Subcutaneous adipose tissue (tissue), 4 donors: Measurements from ENCODE around the gene CETP. TPM values are rescaled to one million over a fixed set of nuclear protein-coding genes. Genes with fewer than 3 reads are reported as not detected.

Experiments
- total RNA-seq, 4 donors: library from RNA; depleted of rRNA; stranded (reverse); fragments of >200 nt; gene quantifications; one replicate each; pipeline ENCODE4 v1.1.0, GENCODE V29; 2016
- TF ChIP-seq, protein P1 (sequence below): fragments of 450-650 bp; IDR thresholded peaks from one replicate; pipeline ENCODE4 v1.5.1; 2016; ENCODE audit warnings: low read depth, mild to moderate bottlenecking, control low read depth, antibody characterized with exemption, moderate library complexity

CETP gene
- total RNA-seq, 4 donors from 2014 or later, result 2.4 to 14.9 TPM; not detected in 2

DNA sequence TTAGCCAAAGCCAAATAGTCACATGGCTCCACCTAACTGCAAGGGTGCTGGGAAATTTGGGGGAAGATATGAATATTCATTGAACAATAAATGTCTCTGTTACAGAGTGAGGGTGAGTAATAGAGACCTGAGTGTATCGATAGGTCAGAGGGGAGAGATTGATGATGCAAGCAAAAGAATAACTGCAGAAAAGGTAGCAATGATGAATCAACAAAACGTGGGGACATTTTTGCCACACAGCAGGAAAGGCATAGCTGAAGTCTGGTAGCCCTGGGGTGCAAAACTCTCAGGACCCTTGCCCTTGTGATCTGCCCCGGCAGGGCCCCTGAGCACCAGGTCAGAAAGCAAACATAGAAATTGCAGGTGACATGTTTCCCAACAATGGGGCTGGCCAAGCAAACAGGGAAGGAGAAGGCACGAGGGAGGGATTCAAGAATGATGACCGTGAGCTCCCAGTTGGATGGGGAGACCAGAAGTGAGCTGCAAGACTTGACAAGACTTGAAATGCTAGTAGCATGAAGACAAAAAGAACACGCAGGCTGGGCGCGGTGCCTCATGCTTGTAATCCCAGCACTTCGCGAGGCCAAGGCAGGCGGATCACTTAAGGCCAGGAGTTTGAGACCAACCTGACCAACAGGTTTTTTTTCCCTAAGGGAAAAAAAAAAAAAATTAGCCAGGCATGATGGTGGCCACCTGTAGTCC, 42.5 kb upstream of the CETP start:
- TF ChIP-seq, protein P1, sequence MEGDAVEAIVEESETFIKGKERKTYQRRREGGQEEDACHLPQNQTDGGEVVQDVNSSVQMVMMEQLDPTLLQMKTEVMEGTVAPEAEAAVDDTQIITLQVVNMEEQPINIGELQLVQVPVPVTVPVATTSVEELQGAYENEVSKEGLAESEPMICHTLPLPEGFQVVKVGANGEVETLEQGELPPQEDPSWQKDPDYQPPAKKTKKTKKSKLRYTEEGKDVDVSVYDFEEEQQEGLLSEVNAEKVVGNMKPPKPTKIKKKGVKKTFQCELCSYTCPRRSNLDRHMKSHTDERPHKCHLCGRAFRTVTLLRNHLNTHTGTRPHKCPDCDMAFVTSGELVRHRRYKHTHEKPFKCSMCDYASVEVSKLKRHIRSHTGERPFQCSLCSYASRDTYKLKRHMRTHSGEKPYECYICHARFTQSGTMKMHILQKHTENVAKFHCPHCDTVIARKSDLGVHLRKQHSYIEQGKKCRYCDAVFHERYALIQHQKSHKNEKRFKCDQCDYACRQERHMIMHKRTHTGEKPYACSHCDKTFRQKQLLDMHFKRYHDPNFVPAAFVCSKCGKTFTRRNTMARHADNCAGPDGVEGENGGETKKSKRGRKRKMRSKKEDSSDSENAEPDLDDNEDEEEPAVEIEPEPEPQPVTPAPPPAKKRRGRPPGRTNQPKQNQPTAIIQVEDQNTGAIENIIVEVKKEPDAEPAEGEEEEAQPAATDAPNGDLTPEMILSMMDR, result no peak

DNA sequence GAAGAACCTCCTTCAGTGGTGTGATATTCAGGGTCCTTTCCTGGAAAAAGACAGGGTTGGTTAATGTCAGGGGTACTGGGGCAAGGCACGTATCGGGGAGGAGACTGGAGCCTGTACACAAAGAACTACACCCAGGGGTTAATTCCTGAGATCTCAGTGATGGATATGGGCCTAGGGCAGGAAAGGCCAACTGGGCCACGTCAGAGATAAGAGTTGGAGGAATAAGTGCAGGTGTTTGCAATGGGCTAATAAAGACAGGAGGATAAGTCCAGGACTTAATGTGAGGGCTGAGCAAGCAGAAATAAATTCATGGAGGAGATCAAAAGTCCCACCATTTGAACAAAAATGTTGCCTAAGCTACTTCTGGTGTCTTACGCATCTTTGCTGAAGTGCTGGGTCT, 40.2 kb upstream of the CETP start:
- TF ChIP-seq, protein P1, result no peak

DNA sequence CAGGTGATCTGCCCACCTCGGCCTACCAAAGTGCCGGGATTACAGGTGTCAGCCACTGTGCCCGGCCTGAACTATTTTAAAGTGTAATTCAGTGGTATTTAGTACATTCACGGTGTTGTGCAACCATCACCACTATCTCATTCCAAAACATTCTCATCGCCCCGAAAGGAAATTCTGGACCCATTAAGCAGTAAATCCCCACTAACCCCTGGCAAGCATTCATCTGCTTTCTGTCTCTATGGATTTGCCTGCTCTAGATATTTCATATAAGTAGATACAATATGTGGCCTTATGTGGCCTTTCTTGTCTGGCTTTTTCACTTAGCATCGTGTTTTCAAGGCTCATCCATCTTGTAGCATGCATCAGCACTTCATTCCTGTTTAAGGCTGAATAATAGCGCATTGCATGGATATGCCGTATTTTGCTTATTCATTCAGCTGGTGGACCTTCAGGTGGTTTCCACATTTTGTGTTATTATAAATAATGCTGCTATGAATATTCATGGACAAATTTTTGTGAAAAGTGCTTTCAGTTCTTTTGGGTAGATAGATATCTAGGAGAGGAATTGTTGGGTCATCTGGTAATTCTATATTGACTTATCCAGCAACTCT, 38.2 kb upstream of the CETP start:
- TF ChIP-seq, protein P1, result no peak

DNA sequence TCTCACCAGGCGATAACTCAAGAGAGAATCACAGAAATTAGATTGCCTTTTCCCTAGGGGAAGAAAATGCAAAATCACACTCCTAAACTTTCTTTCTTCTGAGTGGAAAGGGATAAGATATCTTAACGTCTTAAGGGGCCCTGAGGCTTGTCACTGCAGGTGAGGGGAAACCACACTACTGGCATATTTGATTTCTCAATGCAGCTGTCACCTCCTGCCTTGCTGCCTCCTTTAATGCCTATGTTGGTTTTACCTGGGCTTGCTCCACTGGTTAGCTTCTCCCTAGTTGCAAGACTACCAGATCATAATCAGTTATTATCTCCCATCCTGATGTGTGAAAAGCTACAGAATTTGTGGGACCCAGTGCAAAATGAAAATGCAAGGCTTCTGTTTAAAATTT, 34.3 kb upstream of the CETP start:
- TF ChIP-seq, protein P1, result no peak

DNA sequence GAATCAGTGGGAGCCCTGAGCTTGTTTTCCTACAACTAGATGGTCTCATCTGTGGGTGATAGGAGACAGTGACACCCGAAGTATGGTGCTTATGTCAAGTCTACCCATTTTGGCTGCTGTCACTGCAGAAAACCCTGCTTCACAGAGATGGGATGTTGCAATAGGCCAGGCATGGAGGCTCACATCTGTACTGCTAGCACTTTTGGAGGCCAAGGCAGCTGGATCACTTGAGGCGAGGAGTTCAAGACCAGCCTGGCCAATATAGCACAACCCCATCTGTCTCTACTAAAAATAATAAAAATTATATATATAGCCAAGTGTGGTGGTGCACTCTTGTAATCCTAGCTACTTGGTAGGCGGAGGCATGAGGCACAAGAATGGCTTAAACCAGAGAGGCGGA, 32.1 kb upstream of the CETP start:
- TF ChIP-seq, protein P1, result no peak

DNA sequence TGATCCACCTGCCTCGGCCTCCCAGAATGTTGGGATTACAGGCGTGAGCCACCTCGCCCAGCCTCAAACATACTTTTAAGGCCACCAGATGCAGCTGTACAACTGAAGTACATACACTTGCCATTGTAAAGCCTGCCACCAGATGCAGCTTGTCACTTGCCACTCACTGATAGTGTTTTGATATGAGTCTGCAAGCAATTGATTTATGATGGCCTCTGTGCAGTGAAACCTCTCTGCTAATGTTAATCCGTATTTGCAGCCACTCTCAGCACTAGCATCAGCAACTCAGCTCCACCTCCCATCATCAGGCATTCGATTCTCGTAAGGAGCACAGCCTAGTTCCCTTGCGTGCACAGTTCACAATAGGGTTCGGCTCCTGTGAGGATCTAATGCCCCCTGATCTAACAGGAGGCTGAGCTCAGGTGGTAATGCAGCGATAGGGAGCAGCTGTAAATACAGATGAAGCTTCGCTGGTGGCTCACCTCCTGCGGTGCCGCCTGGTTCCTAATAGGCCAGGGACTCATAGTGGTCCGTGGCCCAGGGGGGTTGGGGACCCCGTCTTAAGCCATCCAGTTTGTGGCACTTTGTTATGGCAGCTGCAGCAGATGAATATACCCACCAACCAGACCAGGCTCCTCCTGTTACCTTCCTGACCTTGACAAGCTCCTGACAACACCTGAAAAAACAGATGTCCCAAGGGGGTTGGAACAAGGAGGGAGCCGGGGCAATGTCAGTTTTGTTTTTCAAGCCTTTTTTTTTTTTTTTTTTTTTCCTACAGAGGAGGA, 31.1 kb upstream of the CETP start:
- TF ChIP-seq, protein P1, result no peak

DNA sequence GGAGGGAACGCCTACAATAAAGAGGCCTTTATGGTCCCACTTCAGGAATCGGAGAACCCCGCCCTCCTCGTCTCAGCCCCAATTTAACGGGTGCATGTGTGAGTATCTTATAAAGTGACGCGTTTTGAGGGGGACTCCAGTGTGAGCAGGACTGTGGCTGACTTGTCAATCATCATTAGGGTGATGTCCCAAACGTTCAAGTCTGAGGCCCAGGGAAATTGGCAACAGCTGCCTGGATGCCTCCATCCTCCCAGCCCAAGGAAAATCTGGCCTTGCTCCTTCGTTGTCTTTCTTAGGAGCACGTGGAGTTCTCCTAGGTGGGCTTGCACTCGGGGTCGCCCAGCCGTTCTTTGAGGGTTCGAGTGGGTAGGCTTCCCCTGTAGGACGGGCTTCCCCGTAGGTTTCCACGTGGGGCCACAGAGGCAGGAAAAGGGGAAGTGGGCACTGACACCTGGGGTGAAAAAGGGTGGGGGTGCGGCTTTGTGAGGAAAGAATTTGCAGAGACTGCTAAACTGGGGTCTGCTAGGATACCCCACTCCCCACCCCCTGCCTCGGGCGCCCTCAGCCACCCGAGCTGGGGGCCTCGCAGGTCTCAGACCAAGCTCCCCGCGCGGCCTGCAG, 30.4 kb upstream of the CETP start:
- TF ChIP-seq, protein P1, result no peak
